Measurements from ENCODE around the gene DDX51.

The DDX51 gene, protein sequence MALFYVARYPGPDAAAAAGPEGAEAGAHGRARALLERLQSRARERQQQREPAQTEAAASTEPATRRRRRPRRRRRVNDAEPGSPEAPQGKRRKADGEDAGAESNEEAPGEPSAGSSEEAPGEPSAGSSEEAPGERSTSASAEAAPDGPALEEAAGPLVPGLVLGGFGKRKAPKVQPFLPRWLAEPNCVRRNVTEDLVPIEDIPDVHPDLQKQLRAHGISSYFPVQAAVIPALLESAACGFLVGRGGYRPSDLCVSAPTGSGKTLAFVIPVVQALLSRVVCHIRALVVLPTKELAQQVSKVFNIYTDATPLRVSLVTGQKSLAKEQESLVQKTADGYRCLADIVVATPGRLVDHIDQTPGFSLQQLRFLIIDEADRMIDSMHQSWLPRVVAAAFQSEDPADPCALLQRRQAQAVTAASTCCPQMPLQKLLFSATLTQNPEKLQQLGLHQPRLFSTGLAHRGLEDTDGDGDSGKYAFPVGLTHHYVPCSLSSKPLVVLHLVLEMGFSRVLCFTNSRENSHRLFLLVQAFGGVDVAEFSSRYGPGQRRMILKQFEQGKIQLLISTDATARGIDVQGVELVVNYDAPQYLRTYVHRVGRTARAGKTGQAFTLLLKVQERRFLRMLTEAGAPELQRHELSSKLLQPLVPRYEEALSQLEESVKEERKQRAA

DNA sequence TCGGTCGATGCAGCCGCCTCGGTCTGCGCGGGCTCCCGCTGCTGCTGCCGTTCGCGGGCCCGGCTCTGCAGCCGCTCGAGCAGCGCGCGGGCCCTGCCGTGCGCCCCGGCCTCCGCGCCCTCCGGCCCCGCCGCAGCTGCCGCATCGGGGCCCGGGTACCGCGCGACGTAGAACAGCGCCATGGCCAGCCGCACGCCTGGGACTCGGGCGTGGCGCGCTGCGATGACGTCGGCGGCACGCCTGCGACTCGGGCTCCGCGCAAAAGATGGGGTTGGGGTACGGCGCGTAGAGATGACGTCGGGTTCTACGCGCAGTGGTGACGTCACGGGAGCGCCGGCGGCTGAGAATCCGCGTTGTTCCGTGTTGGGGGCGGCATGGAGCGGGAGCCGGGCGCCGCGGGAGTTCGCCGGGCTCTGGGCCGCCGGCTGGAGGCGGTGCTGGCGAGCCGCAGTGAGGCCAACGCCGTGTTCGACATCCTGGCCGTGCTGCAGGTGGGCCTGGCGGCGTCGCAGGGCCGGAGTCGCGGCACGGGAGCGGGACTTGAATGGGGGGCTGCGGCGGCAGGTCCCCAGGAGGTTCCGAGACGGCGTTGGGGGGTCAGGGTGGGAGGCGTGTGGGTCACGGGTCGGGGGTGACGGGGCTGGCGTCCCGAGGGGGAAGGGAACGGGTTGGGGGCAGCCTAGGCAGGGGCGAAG is at the start of gene DDX51, which contains the start of gene NOC4L:
TSS of gene DDX51 (minus strand) at position 205 of the 695 bp plus-strand sequence. CDS start at position 182, 23 bp downstream.
TSS of gene NOC4L (plus strand) at position 343 of the 695 bp plus-strand sequence. CDS start at position 375, 32 bp downstream.
- DNase-seq (ENCODE audit: low read depth in 1 of 2, low spot score in 1 of 2): peak; percentile 93 to 98

GRCh38 chr12:132191715-132192553 is 47.8 kb upstream of the DDX51 start:
- no peak for DNase-seq (ENCODE audit: low read depth in 1 of 2, low spot score in 1 of 2)

- no peak for DNase-seq (ENCODE audit: low read depth in 1 of 2, low spot score in 1 of 2)
These were observed 46.8 kb upstream of the DDX51 start for GRCh38 chr12:132190834-132191500.

DNA sequence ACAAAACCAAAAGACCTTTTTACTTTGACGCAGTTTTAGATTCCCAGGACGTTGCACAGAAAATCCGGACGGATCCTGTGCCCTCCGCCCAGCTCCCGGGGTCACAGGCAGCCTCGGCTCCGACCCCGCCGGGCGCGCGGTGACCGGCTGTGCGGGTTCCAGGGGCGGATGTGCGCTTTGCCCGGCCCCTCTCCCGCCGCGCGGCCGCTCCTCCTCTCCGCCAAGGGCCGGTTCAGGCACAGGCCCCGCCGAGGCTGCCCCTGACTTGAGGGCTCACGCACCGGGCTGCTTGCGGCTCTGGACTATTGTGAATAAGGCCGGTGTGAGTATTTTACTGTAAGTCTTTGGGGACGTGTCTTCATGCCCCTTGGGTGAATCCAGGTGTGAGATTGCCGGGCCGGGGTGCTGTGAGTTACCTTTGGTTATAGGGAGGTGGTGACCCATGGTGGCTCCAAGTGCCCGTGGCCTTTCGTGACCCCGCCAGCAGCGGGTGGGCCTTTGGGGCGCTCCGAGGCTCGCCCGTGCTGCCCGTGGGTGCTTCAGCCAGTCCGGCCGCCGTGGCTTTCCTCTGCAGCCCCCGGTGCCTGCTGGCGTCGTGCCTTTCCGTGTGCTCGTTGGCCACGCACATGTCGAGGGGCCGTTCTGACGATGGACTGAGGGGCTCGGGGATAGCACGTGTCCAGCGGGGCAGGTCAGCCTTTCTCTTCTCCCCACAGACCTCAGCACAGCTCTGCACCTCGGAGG is 46.1 kb upstream of the DDX51 start:
- no peak for DNase-seq (ENCODE audit: low read depth in 1 of 2, low spot score in 1 of 2)

DNA sequence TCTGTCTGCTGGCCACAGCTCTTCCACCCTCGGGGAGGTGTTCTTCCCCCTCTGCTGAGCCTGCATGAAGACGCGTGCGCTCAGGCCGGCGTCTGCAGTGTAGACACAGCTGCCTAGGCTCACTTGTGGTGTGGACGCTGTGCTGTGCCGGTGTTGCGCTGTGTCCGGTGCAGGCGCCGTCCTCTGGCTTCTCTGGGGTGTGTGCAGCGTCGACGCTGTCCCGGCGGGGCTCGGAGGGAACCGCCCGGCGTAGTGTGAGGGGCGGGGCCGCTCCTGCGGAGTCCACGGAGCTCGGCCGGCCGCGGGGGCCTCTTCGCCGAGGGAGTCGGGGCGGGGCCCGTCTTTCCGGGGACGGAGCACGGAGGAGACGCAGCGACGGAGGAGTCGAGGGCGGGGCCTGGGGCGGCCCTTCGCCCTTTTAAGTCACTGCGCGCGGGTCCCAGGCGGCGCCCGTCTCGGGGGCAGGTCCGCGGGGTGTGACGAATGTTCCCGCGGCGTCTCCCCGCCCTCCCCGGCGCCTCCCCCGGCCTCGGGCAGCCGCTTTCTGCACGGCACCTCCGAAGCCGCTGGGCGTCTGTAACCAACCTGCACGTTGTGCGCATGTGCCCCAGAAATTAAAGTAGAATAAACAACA is 45.4 kb upstream of the DDX51 start:
- DNase-seq (ENCODE audit: low read depth in 1 of 2, low spot score in 1 of 2): peak; percentile 88 to 90

DNA sequence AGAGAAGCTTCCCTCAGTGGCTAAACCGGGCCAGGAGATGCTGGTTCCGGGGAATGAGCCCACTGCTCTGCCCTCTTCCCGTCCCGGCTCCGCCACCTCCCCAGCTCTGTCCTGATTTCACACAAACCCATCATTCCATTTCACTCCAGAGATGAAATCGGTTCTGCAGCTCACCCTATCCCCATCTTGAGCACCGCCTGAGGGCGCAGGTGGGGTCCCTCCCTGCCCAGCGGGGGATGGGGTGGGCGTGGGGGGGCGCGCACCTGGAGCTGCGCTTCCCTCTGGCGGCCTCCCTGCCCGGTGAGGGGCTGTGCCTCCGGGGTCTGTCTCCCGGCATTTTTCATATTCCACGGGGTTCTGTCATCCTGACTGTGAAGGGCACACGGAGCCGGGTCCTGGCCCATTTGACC is 44.8 kb upstream of the DDX51 start:
- DNase-seq (ENCODE audit: low read depth in 1 of 2, low spot score in 1 of 2): no peak

DNA sequence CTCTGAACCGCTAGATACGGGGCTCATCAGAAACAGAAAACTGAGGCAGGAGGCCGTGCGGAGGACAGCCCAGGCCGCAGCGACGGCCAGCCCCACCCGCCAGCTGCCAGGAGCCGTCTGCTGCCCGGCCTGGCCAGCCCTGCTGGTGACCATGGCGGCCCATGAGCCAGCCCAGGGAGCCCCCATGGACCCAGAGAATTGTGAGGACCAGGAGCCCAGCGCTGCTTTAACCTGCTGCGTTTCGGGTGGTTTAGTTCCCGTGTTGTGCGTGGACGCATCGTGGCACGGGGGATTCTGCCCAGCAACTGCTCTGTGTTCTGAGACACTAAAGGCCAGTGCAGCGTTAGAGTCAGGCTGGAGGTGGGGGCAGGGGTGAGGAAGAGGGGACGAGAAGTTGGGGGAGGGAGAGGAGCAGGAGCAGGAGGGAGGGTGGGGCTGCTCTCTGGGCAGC is 44.4 kb upstream of the DDX51 start:
- no peak for DNase-seq (ENCODE audit: low read depth in 1 of 2, low spot score in 1 of 2)

DNA sequence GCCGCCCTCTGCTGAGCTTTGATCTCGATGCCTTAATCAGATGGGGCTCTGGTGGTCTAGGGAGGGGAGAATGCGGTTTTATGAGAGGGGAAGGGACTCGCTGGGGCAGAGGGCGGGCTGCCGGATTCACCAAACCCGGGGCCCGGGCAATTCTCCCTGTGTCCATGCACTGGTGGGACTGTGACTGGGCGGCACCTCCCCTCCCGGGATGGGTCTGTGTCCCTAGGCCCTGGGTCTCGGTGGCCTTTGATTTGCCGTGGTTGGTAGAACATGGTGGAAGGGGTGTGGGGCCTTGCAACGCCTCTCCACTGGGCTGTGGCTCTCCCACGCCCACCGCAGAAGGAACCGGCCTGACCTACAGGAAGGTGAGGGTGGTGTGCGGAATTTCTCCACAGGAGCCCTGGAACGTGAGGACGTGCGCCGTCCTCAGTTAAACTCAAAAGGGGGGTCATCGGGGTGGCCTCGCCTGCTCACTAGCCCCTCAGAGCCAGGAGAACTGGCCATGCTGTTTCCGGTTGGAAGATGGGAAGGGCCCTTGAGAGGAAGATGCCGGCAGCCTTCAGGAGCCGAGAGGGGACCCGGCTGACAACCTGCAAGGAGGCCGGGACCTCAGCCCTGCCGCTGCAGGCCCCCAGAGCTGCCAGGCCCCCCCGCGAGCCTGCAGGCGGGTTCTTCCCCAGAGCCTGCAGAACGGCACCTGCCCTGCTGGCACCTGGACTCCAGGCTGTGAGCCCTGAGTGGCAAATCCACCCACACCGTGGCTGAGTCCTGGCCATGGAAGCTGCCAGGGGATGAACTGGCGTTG is 43.7 kb upstream of the DDX51 start:
- DNase-seq (ENCODE audit: low read depth in 1 of 2, low spot score in 1 of 2): no peak

- no peak for DNase-seq (ENCODE audit: low read depth in 1 of 2, low spot score in 1 of 2)
These were observed 42.9 kb upstream of the DDX51 start for GRCh38 chr12:132186857-132187620.

- no peak for DNase-seq (ENCODE audit: low read depth in 1 of 2, low spot score in 1 of 2)
These were observed 42.2 kb upstream of the DDX51 start for GRCh38 chr12:132186208-132186856.

- DNase-seq (ENCODE audit: low read depth in 1 of 2, low spot score in 1 of 2): no peak
These were observed 41.6 kb upstream of the DDX51 start for GRCh38 chr12:132185705-132186104.

DNA sequence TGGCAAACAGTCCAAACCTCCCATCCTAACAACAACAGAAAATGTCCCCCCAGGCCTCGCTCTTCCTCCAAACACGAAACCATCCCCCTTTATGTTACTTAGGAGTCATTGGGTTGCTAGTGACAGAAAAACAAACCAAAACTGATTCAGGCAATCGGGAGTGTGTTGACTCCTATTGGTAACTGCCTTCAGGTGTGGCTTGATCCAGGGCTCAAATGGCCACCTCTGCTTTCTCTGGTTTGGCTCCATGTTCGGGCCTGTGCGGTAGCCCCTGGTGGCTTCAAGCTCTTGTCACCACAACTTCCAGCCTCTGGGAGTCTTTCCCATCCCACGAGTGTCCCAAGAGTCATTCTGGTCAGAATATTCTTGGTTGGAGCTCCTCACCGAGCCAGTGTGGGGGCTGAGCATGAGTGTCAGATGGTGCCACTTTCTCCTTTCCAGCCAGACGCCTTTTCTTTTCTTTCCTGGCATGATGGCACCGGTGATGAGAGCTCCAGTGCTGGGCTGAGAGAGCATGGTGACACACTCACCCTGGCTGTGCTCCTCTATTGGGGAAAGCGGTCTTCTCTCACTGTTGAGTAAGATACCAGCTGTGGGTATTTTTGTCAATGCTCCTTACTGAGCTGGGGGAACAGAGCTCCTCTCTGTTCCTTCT is 38.7 kb upstream of the DDX51 start:
- no peak for DNase-seq (ENCODE audit: low read depth in 1 of 2, low spot score in 1 of 2)

DNA sequence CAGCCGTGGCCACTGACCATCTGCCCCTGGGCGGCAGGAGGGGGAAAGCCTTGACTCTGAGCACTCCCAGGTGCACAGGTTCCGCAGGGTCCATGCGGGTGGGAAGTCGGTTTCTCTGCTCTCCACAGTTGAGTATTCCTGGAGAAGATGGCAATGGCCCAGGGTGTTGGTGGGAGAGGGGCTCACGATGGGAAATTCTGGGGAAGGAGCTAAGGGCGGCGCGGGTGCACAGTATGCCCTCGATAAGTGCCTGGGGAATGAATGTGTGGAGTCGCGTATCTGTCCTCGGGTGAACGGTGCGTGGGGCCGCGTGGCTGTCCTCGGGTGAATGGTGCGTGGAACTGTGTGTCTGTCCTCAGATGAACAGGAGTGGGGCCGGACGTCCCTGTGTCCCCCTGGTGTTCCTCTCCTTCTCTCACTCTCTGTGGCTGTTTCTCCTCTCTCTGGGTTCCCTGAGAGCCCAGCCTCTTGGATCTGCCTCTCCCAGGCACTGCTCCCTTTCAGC is 38.1 kb upstream of the DDX51 start:
- DNase-seq (ENCODE audit: low read depth in 1 of 2, low spot score in 1 of 2): no peak

DNA sequence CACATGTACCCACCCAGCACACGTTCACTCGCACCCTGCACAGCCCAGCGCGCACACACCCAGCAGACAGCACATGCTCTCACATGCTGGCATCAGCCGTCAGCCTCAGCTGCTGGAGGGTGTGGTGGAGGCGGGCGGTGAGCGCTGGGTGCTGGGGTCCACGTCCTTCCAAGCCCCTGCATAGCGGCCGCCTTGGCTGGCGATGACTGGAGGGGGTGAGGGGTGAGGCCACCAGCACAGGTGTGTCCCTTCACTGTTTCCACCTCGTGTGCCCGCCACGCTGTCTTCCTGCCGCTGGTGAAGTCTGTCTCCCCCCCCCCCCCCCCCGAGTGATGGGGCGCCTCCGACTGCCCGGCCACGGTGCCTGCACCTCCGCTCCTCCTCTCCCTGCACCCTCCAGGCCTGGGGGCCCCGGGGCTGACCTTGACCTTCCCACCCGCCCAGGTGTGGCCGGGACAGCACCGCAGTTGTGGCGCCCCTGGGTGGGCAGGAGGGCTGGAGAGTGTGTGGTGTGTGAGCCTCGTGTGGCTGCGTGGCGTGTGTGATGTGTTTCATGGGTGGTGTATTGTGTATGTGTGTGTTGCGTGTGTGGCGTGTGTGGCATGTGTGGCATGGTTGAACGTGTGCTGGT is 37.6 kb upstream of the DDX51 start:
- no peak for DNase-seq (ENCODE audit: low read depth in 1 of 2, low spot score in 1 of 2)

GRCh38 chr12:132180648-132181546 is 36.8 kb upstream of the DDX51 start:
- no peak for DNase-seq (ENCODE audit: low read depth in 1 of 2, low spot score in 1 of 2)
